DMS53 (cell line): ENCODE measurements around the gene SLC25A36.

Source experiments
- DNase-seq: peaks from one replicate; lab custom pipeline; 2025; lab: John Stamatoyannopoulos, UW

The SLC25A36 gene

GRCh38 chr3:140941434-140942220 lies at the start of gene SLC25A36:
Gene SLC25A36 (plus strand): TSS chr3:140941836. CDS start chr3:140942055, 219 bp downstream.
- DNase-seq = peak; percentile 99

GRCh38 chr3:140896997-140897396 lies 44.6 kb upstream of the SLC25A36 start:
- DNase-seq = no peak

GRCh38 chr3:140898340-140899180 lies 43.1 kb upstream of the SLC25A36 start:
- peak; percentile 81 for DNase-seq

- no peak for DNase-seq
Observed at GRCh38 chr3:140899363-140899762, 42.3 kb upstream of the SLC25A36 start.

- DNase-seq = peak; percentile 91
Observed at GRCh38 chr3:140902791-140903190, 38.8 kb upstream of the SLC25A36 start.

- DNase-seq = peak; percentile 72
Observed at GRCh38 chr3:140903196-140903595, 38.4 kb upstream of the SLC25A36 start.

GRCh38 chr3:140904521-140904920 lies 37.1 kb upstream of the SLC25A36 start:
- DNase-seq = peak; percentile 56

- DNase-seq = no peak
Observed at GRCh38 chr3:140905559-140905958, 36.1 kb upstream of the SLC25A36 start.

- no peak for DNase-seq
Observed at GRCh38 chr3:140906785-140907184, 34.9 kb upstream of the SLC25A36 start.

GRCh38 chr3:140910860-140911259 lies 30.8 kb upstream of the SLC25A36 start:
- peak; percentile 60 for DNase-seq

GRCh38 chr3:140911822-140912221 lies 29.8 kb upstream of the SLC25A36 start:
- DNase-seq = peak; percentile 90

GRCh38 chr3:140913728-140914127 lies 27.9 kb upstream of the SLC25A36 start:
- no peak for DNase-seq

GRCh38 chr3:140914384-140914945 lies 27.2 kb upstream of the SLC25A36 start:
- no peak for DNase-seq

- DNase-seq = no peak
Observed at GRCh38 chr3:140916603-140917002, 25.0 kb upstream of the SLC25A36 start.

GRCh38 chr3:140917772-140918171 lies 23.9 kb upstream of the SLC25A36 start:
- peak; percentile 81 for DNase-seq

GRCh38 chr3:140920029-140920428 lies 21.6 kb upstream of the SLC25A36 start:
- no peak for DNase-seq

- DNase-seq = peak; percentile 35
Observed at GRCh38 chr3:140922634-140923033, 19.0 kb upstream of the SLC25A36 start.

- DNase-seq = no peak
Observed at GRCh38 chr3:140924097-140924873, 17.4 kb upstream of the SLC25A36 start.

- no peak for DNase-seq
Observed at GRCh38 chr3:140927279-140928069, 14.2 kb upstream of the SLC25A36 start.

- DNase-seq = no peak
Observed at GRCh38 chr3:140929446-140929845, 12.2 kb upstream of the SLC25A36 start.

- no peak for DNase-seq
Observed at GRCh38 chr3:140931016-140931454, 10.6 kb upstream of the SLC25A36 start.
